DMS79 treated with DMSO at 0.1 percent for 48 hours (cell line): Measurements from ENCODE around the gene CLIC4.
"Not testable (repeated sequence)": the region's sequence is repeated elsewhere in the genome, so short reads cannot be mapped to it uniquely, and the experiment has no call there.

Source experiments
- DNase-seq: peaks from one replicate; lab custom pipeline; 2025; lab: John Stamatoyannopoulos, UW

The CLIC4 gene

DNA sequence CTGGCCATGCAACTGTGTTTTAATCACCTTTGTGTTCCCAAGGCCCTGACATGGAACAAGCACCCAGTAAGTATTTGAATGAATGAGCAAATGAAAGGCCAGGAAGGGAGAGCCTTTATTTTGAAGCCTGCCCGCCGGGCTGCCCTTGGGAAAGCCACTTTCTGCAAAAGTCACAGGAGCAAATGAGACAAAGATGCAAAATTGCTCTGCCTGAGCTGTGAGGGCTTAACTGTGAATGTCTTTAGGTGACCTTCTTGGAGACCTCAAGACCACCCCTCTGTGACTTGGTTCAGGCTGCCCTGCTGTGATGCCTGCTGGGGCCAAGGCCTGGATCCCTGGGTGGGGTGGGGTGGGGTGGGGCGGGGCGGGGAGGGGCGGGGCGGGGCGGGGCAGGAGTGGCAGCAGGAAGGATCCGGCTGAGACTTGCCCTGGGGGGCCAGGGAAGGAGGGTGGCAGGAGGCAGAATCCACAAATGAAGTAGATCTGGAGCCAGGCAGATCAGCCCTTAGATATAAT lies 130.8 kb downstream of the CLIC4 start:
- no peak for DNase-seq

DNA sequence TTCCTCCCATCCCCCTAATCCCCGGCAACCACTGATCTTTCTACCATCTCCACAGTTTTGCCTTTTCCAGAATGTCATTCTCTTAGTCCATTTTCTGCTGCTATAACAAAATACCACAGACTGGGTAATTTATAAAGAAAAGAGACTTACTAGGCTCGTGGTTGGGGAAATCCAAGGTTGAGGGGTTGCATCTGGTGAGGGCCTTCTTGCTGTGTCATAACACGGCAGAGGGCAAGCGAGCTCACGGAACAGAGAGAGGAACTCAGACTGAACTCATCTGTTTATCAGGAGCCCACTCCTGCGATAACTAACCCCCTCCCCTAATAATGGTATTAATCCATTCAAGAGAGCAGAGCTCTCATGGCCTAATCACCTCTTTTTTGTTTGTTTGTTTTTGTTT lies 132.8 kb downstream of the CLIC4 start:
- DNase-seq = no peak

DNA sequence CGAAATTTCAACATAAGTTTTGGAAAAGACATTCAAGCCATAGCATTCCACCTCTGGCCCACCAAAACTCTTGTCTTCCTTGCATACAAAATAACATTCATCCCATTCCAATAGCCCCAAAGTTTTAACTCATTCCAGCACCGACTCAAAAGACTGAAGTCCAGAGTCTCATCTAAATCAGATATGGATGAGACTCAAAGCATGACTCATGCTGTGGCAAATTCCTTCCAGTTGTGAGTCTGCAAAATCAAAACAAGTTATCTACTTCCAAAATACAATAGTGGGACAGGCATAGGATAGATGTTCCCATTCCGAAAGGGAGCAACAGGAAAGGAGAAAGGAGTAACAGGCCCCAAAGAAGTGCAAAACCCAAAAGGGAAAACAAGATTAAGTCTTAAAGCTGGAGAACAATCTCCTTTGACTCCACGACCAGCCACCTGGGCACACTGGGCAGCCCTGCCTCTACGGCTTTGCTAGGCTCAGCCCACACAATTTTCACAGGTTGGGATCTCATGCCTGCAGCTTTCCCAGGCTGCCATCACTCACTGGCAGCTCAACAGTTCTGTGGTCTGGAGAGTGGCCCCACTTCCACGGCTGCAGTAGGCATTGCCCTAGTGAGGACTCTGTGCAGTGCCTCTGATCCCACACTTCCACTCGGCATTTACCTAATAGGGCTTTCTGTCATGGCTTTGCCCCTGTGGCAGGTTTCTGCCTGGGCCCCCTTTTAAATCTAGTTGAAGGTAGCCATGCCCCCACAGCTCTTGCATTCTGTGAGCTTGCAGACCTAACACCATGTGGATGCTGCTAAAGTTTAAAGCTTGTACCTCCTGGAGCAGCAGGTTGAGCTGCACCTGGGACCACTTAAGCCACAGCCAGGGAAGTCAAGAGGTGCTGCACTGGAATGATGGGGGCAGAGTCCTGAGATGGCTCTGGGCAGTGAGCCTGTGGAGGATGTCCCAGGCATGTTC lies 133.8 kb downstream of the CLIC4 start:
- DNase-seq = no peak

DNA sequence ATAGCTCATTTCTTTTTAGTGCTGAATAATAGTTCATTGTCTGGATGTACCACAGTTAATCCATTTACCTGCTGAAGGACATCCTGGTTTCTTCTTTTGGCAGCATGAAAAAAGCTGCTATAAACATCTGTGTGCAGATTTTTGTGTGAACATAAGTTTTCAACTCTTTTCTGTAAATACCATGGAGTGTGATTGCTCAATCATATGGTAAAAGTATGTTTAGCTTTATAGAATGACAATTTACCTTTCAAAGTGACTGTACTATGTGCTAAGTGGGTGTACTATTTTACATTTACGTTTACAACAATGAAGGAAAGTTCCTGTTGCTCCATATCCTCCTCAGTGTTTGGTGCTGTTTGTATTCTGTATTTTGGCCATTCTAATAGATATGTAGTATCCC lies 135.8 kb downstream of the CLIC4 start:
- DNase-seq = no peak

DNA sequence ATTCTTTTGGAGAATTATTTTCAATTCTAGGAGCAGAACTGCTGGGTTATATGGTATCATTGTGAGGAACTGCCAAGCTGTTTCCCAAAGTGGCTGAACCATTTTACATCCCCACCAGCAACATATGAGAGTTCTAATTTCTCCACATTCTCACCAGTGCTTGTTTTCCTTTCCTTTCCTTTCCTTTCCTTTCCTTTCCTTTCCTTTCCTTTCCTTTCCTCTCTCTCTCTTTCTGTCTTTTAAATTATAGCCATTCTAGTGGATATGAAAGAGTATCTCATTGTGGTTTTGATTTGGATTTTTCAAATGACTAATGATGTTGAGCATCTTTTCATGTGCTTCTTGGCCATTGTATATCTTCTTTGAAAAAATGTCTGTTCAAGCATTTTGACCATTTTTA lies 139.5 kb downstream of the CLIC4 start:
- DNase-seq = no peak

DNA sequence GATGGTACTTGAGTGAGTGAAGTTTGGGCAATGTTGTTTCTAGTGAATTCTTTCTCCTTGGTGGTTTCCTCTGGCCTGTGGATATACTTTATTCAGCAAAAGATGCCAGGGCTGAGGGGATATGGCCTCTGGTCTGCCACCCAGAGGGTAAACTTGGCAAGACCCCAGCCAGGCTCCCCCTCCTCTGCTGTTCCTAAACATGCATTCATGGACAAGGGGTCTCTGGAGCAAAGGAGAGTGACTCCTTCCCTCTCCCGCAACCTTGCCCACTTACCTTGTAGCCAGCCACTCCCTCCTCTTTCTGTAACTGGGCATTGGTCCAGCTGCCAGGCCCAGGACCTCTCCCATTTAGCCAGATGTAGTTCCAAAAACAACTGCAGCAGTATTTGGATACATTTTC lies 141.0 kb downstream of the CLIC4 start:
- no peak for DNase-seq

DNA sequence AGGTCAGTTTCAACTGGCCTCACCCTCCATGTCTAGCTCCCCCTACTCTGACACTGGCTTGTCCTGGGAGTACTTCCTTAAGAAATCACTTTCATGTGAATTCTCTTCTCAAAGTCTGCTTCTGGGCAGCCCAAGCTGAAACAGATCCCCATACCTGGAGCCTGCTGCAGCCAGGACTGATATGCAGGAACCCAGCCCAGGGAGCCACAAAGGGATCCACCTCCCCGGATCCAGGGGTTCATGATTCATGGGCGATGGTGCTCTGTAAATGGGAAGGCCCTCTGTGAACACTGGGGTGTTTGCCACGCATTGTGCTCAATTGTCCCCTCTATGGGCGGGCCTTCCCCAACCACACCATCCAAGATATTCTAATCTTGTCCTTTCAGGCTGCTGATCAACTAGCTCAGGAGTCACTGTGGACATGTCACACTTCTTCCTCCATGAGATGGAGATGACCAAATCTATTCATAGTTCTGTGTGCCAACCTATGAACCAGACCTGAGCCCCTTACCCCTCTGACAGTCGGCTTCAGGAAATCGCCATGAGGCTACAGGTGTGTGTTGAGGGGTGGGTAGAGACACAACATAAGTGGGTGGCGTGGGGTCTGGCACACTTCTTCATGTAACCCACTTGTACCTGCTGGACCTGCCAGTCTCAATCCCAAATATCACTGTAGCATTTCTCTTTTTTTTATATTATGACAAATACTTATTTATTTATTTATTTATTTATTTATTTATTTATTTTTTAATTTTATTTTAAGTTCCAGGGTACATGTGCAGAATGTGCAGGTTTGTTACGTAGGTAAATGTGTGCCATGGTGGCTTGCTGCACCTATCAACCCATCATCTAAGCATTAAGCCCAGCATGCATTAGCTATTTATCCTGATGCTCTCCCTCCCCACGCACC lies 143.1 kb downstream of the CLIC4 start:
- no peak for DNase-seq

DNA sequence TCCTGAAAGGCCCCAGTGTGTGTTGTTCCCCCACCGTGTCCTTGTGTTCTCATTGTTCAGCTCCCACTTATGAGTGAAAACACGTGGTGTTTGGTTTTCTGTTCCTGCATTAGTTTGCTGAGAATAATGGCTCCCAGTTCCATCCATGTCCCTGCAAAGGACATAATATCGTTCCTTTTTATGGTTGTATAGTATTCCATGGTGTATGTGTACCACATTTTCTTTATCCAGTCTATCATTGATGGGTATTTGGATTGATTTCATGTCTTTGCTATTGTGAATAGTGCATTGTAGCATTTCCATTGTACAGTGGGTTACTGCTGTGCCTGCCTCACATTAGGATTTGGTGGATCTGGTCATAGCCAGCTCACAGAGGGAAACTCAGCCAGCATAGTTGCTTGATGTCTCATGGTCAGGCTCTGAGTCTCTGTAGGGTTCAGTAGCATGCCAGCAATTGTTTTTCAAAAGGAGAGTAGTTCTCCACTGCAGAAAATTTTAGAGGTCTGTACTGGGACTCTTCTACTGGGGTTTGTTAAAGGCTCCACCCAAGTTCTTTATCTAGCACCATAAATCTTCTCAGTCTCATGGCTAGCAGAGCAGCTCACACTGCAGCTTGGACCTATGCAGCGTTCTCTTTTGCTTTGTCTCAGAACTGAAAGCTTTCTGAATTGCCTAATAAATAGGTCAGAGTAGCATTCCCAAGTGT lies 143.9 kb downstream of the CLIC4 start:
- DNase-seq = no peak

DNA sequence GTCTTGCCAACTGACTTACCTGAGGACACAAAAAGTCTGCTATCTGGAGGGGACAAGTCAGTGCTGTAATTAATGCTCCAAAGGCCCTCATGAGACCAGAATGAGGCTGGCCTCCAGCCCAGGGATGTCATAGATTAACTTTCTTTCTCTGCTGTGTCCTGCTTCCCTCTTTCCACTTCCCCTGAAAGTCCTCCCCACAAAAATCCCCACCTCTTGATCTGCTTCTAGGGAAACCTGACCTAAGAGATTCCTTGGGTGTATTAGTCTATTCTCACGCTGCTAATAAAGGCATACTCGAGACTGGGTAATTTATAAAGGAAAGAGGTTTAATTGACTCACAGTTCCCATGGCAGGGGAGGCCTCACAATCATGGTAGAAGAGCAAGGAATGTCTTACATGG lies 145.6 kb downstream of the CLIC4 start:
- no peak for DNase-seq

DNA sequence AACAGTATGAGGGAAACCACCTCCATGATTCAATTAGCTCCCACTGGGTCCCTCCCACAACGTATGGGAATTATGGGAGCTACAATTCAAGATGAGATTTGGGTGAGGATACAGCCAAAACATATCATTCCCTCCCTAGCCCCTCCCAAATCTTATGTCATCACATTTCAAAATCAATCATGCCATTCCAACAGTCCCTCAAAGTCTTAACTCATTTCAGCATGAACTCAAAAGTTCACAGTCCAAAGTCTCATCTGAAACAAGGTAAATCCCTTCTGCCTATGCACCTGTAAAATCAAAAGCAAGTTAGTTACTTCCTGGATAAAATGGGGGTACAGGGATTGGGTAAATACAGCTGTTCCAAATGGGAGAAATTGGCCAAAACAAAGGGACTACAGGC lies 146.1 kb downstream of the CLIC4 start:
- not testable (repeated sequence) for DNase-seq

DNA sequence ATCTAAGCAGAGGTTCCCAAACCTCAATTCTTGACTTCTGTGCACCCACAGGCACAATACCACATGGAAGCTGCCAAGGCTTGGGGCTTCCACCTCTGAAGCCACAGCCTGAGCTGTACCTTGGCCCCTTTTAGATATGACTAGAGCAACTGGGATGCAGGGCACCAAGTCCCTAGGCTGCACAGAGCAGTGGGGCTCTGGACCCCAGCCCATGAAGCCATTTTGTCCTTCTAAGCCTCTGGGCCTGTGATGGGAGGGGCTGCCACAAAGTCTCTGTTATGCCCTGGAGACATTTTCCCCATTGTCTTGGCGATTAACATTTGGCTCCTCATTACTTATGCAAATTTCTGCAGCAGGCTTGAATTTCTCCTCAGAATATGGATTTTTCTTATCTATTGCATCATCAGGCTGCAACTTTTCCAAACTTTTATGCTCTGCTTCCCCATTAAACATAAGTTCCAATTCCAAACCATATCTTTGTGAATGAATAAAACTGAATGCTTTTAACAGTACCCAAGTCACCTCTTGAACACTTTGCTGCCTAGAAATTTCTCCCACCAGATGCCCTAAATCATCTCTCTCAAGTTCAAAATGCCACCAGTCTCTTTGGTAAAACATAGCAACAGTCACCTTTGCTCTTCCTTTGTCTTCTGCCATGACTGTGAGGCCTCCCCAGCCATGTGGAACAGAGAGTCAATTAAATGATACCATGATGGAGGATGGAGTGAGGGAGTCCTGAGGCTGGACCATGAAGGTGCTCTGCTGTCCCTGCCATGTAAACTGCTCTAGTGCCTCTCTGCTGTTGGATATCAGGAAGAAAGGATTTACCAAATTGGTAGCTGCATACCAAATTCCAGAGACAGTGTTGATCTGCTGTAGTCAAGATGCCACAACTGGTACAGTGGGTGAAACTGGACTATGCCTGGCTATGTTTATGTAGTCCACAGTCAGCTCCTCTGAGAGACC lies 147.2 kb downstream of the CLIC4 start:
- no peak for DNase-seq

DNA sequence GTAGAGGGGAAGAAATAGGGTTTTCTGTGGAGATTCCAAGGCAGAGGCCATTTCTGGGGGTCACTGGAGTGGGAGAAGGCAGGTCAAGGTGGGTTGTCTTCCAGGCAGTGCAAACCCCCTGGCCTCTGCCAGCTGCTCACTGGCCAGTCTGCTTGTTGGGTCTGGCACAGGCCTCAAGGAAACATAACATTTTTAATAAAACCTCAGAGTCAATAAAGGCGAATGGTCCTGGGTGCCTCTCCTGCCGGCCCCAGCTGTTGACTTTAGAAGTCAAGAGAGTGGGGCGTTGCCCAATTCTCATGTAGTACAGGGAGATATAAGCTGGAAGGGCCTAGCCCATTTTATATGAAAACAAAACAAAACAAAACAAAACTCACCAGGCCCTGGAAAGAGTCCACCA lies 148.2 kb downstream of the CLIC4 start:
- no peak for DNase-seq
